HCT116 (cell line): Measurements from ENCODE around the gene TNS3. TPM values are rescaled to one million over a fixed set of nuclear protein-coding genes. Genes with fewer than 3 reads are reported as not detected.

ENCODE experiments used
- CEBPB ChIP-seq: IDR thresholded peaks from 2 replicates; pipeline ENCODE4 v1.6.1; 2012; ENCODE audit warnings: low read depth
- FOSL1 ChIP-seq: IDR thresholded peaks from 2 replicates; pipeline ENCODE4 v1.6.1; 2012; ENCODE audit warnings: low read depth
- RAD21 ChIP-seq: IDR thresholded peaks from 2 replicates; pipeline ENCODE4 v1.6.1; 2012; ENCODE audit warnings: low read depth, mild to moderate bottlenecking
- ZBTB33 ChIP-seq: IDR thresholded peaks from 2 replicates; pipeline ENCODE4 v1.6.1; 2011; ENCODE audit warnings: mild to moderate bottlenecking, low read length, moderate library complexity; ENCODE audit not compliant: insufficient replicate concordance; ENCODE audit errors: extremely low read depth
- ZNF274 ChIP-seq: fragments of 200-500 bp; sonication (Bioruptor generic); IDR thresholded peaks from 2 replicates; pipeline ENCODE4 v1.6.1; 2014; ENCODE audit warnings: mild to moderate bottlenecking, low read depth, low read length, inconsistent platforms
- total RNA-seq: library from RNA; stranded (reverse); gene quantifications from one replicate; pipeline ENCODE4 v1.2.1, GENCODE V29; 2021; ENCODE audit not compliant: unreplicated experiment
- TF ChIP-seq, protein P1 (sequence below): IDR thresholded peaks from 2 replicates; pipeline ENCODE4 v1.6.1; 2012; ENCODE audit warnings: low read depth

TNS3 gene
- total RNA-seq, 1 experiment from 2014 or later, result 9.1 TPM

DNA sequence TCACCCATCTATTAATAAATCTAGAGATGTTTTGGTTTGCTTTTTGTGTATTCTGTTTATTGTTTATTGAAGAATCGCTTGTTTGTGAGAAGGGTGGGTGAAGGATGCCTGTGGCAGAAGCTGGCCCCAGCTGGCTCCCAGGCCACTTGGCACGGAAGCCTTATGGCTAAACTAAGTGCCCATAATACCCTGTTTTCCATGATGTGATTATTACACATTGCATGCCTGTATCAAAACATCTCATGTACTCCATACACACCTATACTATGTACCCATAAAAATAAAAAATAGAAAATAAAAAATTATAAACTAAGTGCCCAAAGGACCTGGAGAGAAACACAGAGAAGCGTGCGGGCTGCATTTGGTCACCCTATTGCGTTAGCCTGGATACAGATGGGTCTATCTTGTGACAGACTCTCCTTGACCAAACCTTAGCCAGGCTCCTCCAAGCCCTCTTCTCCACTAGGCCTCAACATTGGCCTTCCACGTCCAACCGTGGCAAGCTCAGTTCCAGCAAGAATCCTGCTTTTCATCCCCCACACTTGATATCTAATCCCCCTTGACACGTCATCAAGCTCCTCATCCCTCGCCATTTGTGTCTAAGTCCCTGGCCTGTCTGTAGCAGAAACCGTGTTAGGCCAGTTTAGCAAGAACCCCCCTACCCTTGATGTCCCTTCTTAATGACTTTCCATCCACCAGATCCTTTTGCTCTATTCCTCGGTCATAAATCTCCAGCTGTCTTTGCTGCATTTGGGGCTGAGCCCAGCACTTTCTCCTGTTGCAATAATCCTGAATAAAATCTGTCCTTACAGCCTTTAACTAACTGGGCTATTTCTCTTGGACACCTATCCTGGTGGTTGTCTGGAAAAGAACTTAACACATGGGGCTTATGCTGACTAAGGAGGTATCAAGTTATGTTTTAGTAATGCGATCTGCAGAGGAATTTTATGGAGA, 245.2 kb downstream of the TNS3 start (continued):
- TF ChIP-seq, protein P1, sequence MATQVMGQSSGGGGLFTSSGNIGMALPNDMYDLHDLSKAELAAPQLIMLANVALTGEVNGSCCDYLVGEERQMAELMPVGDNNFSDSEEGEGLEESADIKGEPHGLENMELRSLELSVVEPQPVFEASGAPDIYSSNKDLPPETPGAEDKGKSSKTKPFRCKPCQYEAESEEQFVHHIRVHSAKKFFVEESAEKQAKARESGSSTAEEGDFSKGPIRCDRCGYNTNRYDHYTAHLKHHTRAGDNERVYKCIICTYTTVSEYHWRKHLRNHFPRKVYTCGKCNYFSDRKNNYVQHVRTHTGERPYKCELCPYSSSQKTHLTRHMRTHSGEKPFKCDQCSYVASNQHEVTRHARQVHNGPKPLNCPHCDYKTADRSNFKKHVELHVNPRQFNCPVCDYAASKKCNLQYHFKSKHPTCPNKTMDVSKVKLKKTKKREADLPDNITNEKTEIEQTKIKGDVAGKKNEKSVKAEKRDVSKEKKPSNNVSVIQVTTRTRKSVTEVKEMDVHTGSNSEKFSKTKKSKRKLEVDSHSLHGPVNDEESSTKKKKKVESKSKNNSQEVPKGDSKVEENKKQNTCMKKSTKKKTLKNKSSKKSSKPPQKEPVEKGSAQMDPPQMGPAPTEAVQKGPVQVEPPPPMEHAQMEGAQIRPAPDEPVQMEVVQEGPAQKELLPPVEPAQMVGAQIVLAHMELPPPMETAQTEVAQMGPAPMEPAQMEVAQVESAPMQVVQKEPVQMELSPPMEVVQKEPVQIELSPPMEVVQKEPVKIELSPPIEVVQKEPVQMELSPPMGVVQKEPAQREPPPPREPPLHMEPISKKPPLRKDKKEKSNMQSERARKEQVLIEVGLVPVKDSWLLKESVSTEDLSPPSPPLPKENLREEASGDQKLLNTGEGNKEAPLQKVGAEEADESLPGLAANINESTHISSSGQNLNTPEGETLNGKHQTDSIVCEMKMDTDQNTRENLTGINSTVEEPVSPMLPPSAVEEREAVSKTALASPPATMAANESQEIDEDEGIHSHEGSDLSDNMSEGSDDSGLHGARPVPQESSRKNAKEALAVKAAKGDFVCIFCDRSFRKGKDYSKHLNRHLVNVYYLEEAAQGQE, result no peak
- TF ChIP-seq ZBTB33, result no peak
- TF ChIP-seq FOSL1, result no peak
- TF ChIP-seq ZNF274, result no peak
- TF ChIP-seq CEBPB, result no peak
- TF ChIP-seq RAD21, result no peak
